Naive thymus-derived CD4-positive, alpha-beta T cell (primary cell): ENCODE measurements around the gene QRFP. TPM values are rescaled to one million over a fixed set of nuclear protein-coding genes. Genes with fewer than 3 reads are reported as not detected.
A peak's percentile ranks its signal among the peaks of the same experiment; 100 is the strongest.

Source experiments
- ATAC-seq: fragments of 150-1000 bp; cut with Tn5 transposase; 2 replicates; pipeline ENCODE4 v1.10.0; 2021; ENCODE audit warnings: mild to moderate bottlenecking, moderate library complexity
- CTCF ChIA-PET: fragments of 350-600 bp; sonication (Branson Sonifier 250); formaldehyde crosslinking; loops from one replicate; lab custom pipeline; 2021; ENCODE audit warnings: antibody characterized with exemption; lab: Charles Lee
- POLR2A ChIA-PET: fragments of 350-600 bp; sonication (Branson Sonifier 250); formaldehyde crosslinking; loops from one replicate; lab custom pipeline; 2021; ENCODE audit warnings: antibody characterized with exemption, inconsistent platforms; lab: Charles Lee
- DNase-seq, 9 donors: peaks; one replicate each; pipeline versions ENCODE4 v3.0.0 to v3.0.0-alpha.2; 2020 to 2022; ENCODE audit warnings: mixed read lengths in 1 of 9
- H3K27ac ChIP-seq: one replicate; pipeline ENCODE4 v1.7.0; 2013; ENCODE audit warnings: mild to moderate bottlenecking, low read depth, low read length, moderate library complexity
- H3K27me3 ChIP-seq, 2 donors: one replicate each; pipeline ENCODE4 v1.7.0; 2013; ENCODE audit warnings: low read length in 2 of 2, mild to moderate bottlenecking in 2 of 2, moderate library complexity in 2 of 2; ENCODE audit not compliant: control insufficient read depth in 2 of 2, insufficient read depth in 2 of 2
- H3K36me3 ChIP-seq, 3 experiments: 1 replicate in 2 of 3; 2 replicates in 1 of 3; pipeline ENCODE4 v1.7.0; 2013; ENCODE audit warnings: low read length in 3 of 3, mild to moderate bottlenecking in 3 of 3, moderate library complexity in 1 of 3; ENCODE audit not compliant: insufficient read depth in 3 of 3, control insufficient read depth in 2 of 3
- H3K4me1 ChIP-seq, 2 donors: one replicate each; pipeline ENCODE4 v1.7.0; 2013; ENCODE audit warnings: low read length in 2 of 2, mild to moderate bottlenecking in 2 of 2, moderate library complexity in 1 of 2; ENCODE audit not compliant: control insufficient read depth in 2 of 2, insufficient read depth in 2 of 2
- H3K4me3 ChIP-seq: 2 replicates; pipeline ENCODE4 v1.7.0; 2013; ENCODE audit warnings: mild to moderate bottlenecking, low read length
- H3K9me3 ChIP-seq, 3 experiments: 1 replicate in 2 of 3; 2 replicates in 1 of 3; pipeline ENCODE4 v1.7.0; 2013; ENCODE audit warnings: low read length in 3 of 3; ENCODE audit not compliant: control insufficient read depth in 2 of 3
- H3K27ac Mint-ChIP-seq, 9 donors: one replicate each; pipeline ENCODE4 v1.8.0; 2020 to 2022; ENCODE audit warnings: mixed read lengths in 9 of 9, mild to moderate bottlenecking in 8 of 9, moderate library complexity in 5 of 9, inconsistent platforms in 2 of 9
- H3K27me3 Mint-ChIP-seq, 5 donors: one replicate each; pipeline ENCODE4 v1.8.0; 2021 to 2022; ENCODE audit warnings: mixed read lengths in 5 of 5, mild to moderate bottlenecking in 1 of 5
- H3K36me3 Mint-ChIP-seq, 5 donors: one replicate each; pipeline ENCODE4 v1.8.0; 2020 to 2022; ENCODE audit warnings: mixed read lengths in 5 of 5, mild to moderate bottlenecking in 3 of 5, inconsistent platforms in 1 of 5
- H3K4me1 Mint-ChIP-seq, 7 donors: one replicate each; pipeline ENCODE4 v1.8.0; 2020 to 2022; ENCODE audit warnings: mixed read lengths in 7 of 7, mild to moderate bottlenecking in 3 of 7, inconsistent platforms in 1 of 7
- H3K4me3 Mint-ChIP-seq, 10 donors: one replicate each; pipeline ENCODE4 v1.8.0; 2020 to 2022; ENCODE audit warnings: mild to moderate bottlenecking in 10 of 10, mixed read lengths in 10 of 10, moderate library complexity in 6 of 10, inconsistent platforms in 2 of 10
- H3K9me3 Mint-ChIP-seq, 11 donors: one replicate each; pipeline ENCODE4 v1.8.0; 2020 to 2022; ENCODE audit warnings: mixed read lengths in 11 of 11, mild to moderate bottlenecking in 4 of 11, inconsistent platforms in 1 of 11, moderate library complexity in 1 of 11
- intact Hi-C, 2 donors: fragments of 100-400 bp; cut with micrococcal nuclease; formaldehyde crosslinking; loops; one replicate each; pipeline ENCODE4 v1.15.1; 2023
- polyA plus RNA-seq, 2 donors: library from polyadenylated mRNA; unstranded; fragments of 300-500 nt; fragmentation: Illumina TruSeq; gene quantifications; one replicate each; pipeline ENCODE4 v1.2.3, GENCODE V29; 2021
- total RNA-seq, 6 experiments: library from RNA in 5 of 6; stranded (reverse) in 5 of 6; gene quantifications; 1 replicate in 5 of 6; 2 replicates in 1 of 6; pipeline ENCODE4 v1.2.3 and lab custom pipeline; 2021 to 2026

QRFP gene
- total and polyA plus RNA-seq, 7 experiments from 2014 or later, result not detected

DNA sequence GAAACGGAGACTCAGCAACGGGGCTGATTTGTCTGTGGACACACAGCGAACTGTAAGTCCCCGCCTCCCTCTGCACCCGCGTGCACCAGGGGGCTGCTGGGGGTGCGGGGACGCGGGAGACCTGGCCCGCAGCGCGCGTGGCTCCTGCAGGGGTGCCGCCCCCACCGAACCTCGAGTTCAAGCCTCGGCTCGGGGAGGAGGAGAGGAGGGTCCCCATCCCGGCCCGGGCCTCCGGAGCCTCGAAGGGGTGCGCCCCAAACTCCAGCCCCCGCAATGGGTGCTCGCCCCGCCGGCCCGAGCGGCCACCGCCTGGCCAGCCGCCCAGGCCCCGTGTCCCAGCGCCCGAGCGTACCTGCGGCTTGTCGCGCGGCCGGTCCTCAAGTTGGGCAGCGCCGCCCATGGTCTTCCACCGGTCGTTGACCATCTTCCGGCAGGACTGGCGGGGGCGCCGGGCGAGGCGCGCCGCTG, 41.6 kb upstream of the QRFP start:
- no peaks in the 10 kb centered on the region for H3K36me3 ChIP-seq
- no peaks in the 10 kb centered on the region for H3K4me1 ChIP-seq
- no peak overlapping the region for H3K27ac Mint-ChIP-seq
- ChIA-PET CTCF (no interaction called here), POLR2A (no interaction called here)
- H3K4me1 Mint-ChIP-seq, result peaks cover 0 to 15% (median 10%) of the 10 kb centered on the region in 7 donors
- H3K27me3 ChIP-seq, result peaks cover 0 to 2% of the 10 kb centered on the region in 2 donors
- H3K36me3 Mint-ChIP-seq, result no peaks in the 10 kb centered on the region
- intact Hi-C loops, result no loop called here
- H3K27ac ChIP-seq, result no peak overlapping the region
- no peak overlapping the region for H3K4me3 ChIP-seq
- ATAC-seq (no peak), DNase-seq (no peak)
- H3K27me3 Mint-ChIP-seq, result peaks cover 44 to 65% (median 56%) of the 10 kb centered on the region in 5 donors
- peak overlapping the region in 4 of 10 donors; percentile 45 to 72 (median 62) for H3K4me3 Mint-ChIP-seq
- no peaks in the 10 kb centered on the region for H3K9me3 ChIP-seq
- H3K9me3 Mint-ChIP-seq, result peaks cover 0 to 6% (median 0%) of the 10 kb centered on the region in 11 donors

GRCh38 chr9:130937146-130938076, 40.8 kb upstream of the QRFP start:
- Histone ChIP-seq H3K27me3 (peaks cover 0 to 2% of the 10 kb centered on the region in 2 donors), H3K9me3 (no peaks in the 10 kb centered on the region), H3K36me3 (no peaks in the 10 kb centered on the region), H3K4me1 (no peaks in the 10 kb centered on the region), H3K27ac (no peak overlapping the region), H3K4me3 (no peak overlapping the region)
- no peak for DNase-seq
- Mint-ChIP-seq H3K4me3 (peak overlapping the region in 7 of 10 donors; percentile 10 to 72 (median 45)), H3K27ac (no peak overlapping the region), H3K36me3 (no peaks in the 10 kb centered on the region), H3K27me3 (peaks cover 48 to 69% (median 63%) of the 10 kb centered on the region in 5 donors), H3K9me3 (peaks cover 0 to 4% (median 0%) of the 10 kb centered on the region in 11 donors), H3K4me1 (peaks cover 0 to 18% (median 10%) of the 10 kb centered on the region in 7 donors)
- CTCF ChIA-PET, result no interaction called here
- intact Hi-C loops, result no loop called here
- ATAC-seq, result no peak
- POLR2A ChIA-PET, result no interaction called here

DNA sequence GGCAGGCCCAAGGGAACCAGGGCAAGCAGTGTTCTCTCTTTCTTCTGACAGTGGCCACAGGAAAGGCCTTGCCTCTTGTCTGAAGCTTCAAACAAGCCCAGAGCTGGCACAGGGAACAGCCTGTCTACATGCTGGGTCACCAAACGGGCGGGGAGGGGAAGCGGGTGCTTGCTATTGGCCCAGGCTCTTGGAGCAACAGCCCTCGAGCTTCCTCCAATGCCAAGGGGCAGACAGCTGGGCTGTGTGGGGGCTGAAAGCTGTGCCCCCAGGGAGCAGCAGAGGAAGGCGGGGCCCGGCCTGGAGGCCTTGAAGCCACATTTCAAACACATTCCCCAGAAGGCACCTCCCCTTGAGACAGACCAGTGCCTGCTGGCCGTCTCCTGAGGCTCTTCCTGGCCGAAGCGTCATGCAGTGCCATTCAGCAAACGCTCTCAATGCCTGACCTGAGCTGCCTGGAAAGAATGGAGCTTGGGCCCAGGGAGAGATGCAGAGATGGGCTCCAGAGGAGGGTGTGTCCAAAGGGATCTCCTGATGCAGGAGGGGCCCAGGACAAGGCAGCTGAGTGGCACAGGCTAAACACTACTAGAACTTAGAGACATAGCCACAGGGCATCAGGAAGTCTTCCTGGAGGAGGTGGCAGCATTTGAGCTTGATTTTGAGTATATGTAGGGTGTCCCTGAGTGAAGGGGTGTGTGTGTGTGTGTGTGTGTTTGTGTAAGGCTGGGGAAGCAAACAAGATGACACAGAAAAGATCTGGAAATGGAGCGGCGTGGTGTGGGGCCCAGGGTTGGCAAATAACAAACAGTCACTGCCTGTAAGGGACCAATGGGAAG, 39.9 kb upstream of the QRFP start:
- Mint-ChIP-seq H3K9me3 (peaks cover 0 to 4% (median 0%) of the 10 kb centered on the region in 11 donors), H3K4me3 (peak overlapping the region in 6 of 10 donors; percentile 10 to 72 (median 36)), H3K36me3 (no peaks in the 10 kb centered on the region), H3K27me3 (peaks cover 47 to 69% (median 63%) of the 10 kb centered on the region in 5 donors), H3K4me1 (peaks cover 0 to 18% (median 10%) of the 10 kb centered on the region in 7 donors), H3K27ac (no peak overlapping the region)
- Histone ChIP-seq H3K27ac (no peak overlapping the region), H3K9me3 (no peaks in the 10 kb centered on the region), H3K4me3 (no peak overlapping the region), H3K27me3 (peaks cover 0 to 2% of the 10 kb centered on the region in 2 donors), H3K4me1 (no peaks in the 10 kb centered on the region), H3K36me3 (no peaks in the 10 kb centered on the region)
- DNase-seq, result no peak
- ChIA-PET CTCF (no interaction called here), POLR2A (no interaction called here)
- no peak for ATAC-seq
- intact Hi-C loops, result no loop called here

DNA sequence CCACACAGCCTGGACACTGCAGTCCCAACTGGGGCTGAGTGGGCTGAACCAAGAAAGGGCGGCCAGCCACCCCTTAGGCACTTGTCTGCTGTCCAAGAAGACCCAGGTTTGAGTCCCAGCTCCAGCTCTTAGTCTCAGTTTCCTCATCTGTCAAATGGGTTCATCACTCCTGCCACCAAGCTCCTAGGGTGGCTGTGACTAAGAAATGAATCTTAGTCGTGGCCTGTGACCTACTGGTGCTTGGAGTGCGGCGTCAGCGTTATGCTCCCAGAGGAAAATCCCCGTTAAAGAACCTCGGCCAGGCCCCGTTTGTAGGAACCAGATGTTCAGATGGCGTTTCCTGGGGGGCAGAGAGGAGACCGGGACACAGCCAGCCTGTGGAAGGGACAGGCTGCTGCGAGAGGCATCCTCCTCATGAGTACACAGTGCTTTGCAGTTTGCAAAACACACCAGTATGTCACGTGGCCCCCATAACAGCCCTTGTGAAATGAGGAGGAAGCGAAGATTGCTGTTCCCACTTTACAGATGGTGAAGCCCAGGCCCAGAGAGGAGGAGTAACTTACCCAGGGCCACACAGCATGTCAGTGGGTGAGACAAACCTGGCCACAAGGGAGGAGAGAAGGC, 39.1 kb upstream of the QRFP start:
- ATAC-seq (no peak), DNase-seq (no peak)
- Mint-ChIP-seq H3K27ac (no peak overlapping the region), H3K9me3 (peaks cover 0 to 4% (median 0%) of the 10 kb centered on the region in 11 donors), H3K27me3 (peaks cover 40 to 68% (median 56%) of the 10 kb centered on the region in 5 donors), H3K36me3 (no peaks in the 10 kb centered on the region), H3K4me3 (peak overlapping the region in 1 of 10 donors; percentile 38), H3K4me1 (peaks cover 0 to 13% (median 6%) of the 10 kb centered on the region in 7 donors)
- POLR2A ChIA-PET, result no interaction called here
- H3K36me3 ChIP-seq, result no peaks in the 10 kb centered on the region
- no peak overlapping the region for H3K27ac ChIP-seq
- intact Hi-C loops, result no loop called here
- no peak overlapping the region for H3K4me3 ChIP-seq
- no peaks in the 10 kb centered on the region for H3K9me3 ChIP-seq
- peaks cover 0 to 2% of the 10 kb centered on the region in 2 donors for H3K27me3 ChIP-seq
- no peaks in the 10 kb centered on the region for H3K4me1 ChIP-seq
- CTCF ChIA-PET, result no interaction called here

GRCh38 chr9:130934702-130935647, 38.4 kb upstream of the QRFP start:
- no peaks in the 10 kb centered on the region for H3K9me3 ChIP-seq
- H3K36me3 ChIP-seq, result no peaks in the 10 kb centered on the region
- no peak overlapping the region for H3K27ac ChIP-seq
- no peak for DNase-seq
- H3K27me3 ChIP-seq, result peaks cover 0 to 2% of the 10 kb centered on the region in 2 donors
- ATAC-seq, result no peak
- peaks cover 0 to 12% (median 4%) of the 10 kb centered on the region in 7 donors for H3K4me1 Mint-ChIP-seq
- no peak overlapping the region for H3K27ac Mint-ChIP-seq
- H3K4me3 Mint-ChIP-seq, result no peak overlapping the region
- ChIA-PET CTCF (no interaction called here), POLR2A (no interaction called here)
- no peak overlapping the region for H3K4me3 ChIP-seq
- intact Hi-C loops, result no loop called here
- peaks cover 0 to 4% (median 0%) of the 10 kb centered on the region in 11 donors for H3K9me3 Mint-ChIP-seq
- H3K36me3 Mint-ChIP-seq, result no peaks in the 10 kb centered on the region
- H3K27me3 Mint-ChIP-seq, result peaks cover 37 to 61% (median 55%) of the 10 kb centered on the region in 5 donors
- no peaks in the 10 kb centered on the region for H3K4me1 ChIP-seq
